Trophoblast cell (in vitro differentiated cells and primary cell): ENCODE data around the gene UGCG.
"Not testable (repeated sequence)": the region's sequence is repeated elsewhere in the genome, so short reads cannot be mapped to it uniquely, and the experiment has no call there.

Experiments
- DNase-seq, 2 donors: peaks; one replicate each; pipeline ENCODE4 v3.0.0-alpha.2; 2016
- H2AFZ ChIP-seq: 2 replicates; pipeline ENCODE4 v1.6.1; 2013; ENCODE audit warnings: low read length, moderate library complexity, mild to moderate bottlenecking; ENCODE audit not compliant: insufficient read depth, poor library complexity
- H2AK5ac ChIP-seq: 2 replicates; pipeline ENCODE4 v1.6.1; 2013; ENCODE audit warnings: mild to moderate bottlenecking, low read length
- H2BK120ac ChIP-seq: 2 replicates; pipeline ENCODE4 v1.6.1; 2013; ENCODE audit warnings: low read length, mild to moderate bottlenecking, moderate library complexity; ENCODE audit not compliant: insufficient read depth, poor library complexity
- H2BK12ac ChIP-seq: 2 replicates; pipeline ENCODE4 v1.6.1; 2013; ENCODE audit warnings: mild to moderate bottlenecking, low read length, moderate library complexity
- H2BK5ac ChIP-seq: 2 replicates; pipeline ENCODE4 v1.6.1; 2013; ENCODE audit warnings: low read length, low read depth, moderate library complexity, mild to moderate bottlenecking; ENCODE audit not compliant: poor library complexity
- H3K14ac ChIP-seq: 2 replicates; pipeline ENCODE4 v1.6.1; 2013; ENCODE audit warnings: mild to moderate bottlenecking, low read length
- H3K18ac ChIP-seq: 2 replicates; pipeline ENCODE4 v1.6.1; 2013; ENCODE audit warnings: mild to moderate bottlenecking, low read length
- H3K23ac ChIP-seq: 2 replicates; pipeline ENCODE4 v1.6.1; 2013; ENCODE audit warnings: low read length
- H3K27ac ChIP-seq: 2 replicates; pipeline ENCODE4 v1.5.1; 2013; ENCODE audit warnings: low read depth, mild to moderate bottlenecking, inconsistent platforms, low read length, moderate library complexity
- H3K27me3 ChIP-seq: 2 replicates; pipeline ENCODE4 v1.6.1; 2013; ENCODE audit warnings: inconsistent platforms, mild to moderate bottlenecking, low read length, moderate library complexity; ENCODE audit not compliant: insufficient read depth
- H3K36me3 ChIP-seq, 2 experiments: 1 replicate in 1 of 2; 2 replicates in 1 of 2; pipeline ENCODE4 v1.6.1; 2013; ENCODE audit warnings: low read length in 2 of 2, mild to moderate bottlenecking in 2 of 2, moderate library complexity in 1 of 2; ENCODE audit not compliant: insufficient read depth in 2 of 2, control insufficient read depth in 1 of 2
- H3K4ac ChIP-seq: 2 replicates; pipeline ENCODE4 v1.6.1; 2013; ENCODE audit warnings: low read depth, mild to moderate bottlenecking, low read length, moderate library complexity
- H3K4me1 ChIP-seq, 2 experiments: 1 replicate in 1 of 2; 2 replicates in 1 of 2; pipeline ENCODE4 v1.6.1; 2013; ENCODE audit warnings: low read length in 2 of 2, mild to moderate bottlenecking in 2 of 2, moderate library complexity in 1 of 2; ENCODE audit not compliant: insufficient read depth in 2 of 2, control insufficient read depth in 1 of 2
- H3K4me2 ChIP-seq: 2 replicates; pipeline ENCODE4 v1.6.1; 2013; ENCODE audit warnings: inconsistent platforms, mild to moderate bottlenecking, low read length, moderate library complexity
- H3K4me3 ChIP-seq: 2 replicates; pipeline ENCODE4 v1.5.1; 2013; ENCODE audit warnings: mild to moderate bottlenecking, low read depth, low read length, inconsistent platforms
- H3K79me1 ChIP-seq: one replicate; pipeline ENCODE4 v1.6.1; 2013; ENCODE audit warnings: low read length
- H3K79me2 ChIP-seq: 2 replicates; pipeline ENCODE4 v1.6.1; 2013; ENCODE audit warnings: low read length, mild to moderate bottlenecking; ENCODE audit not compliant: control insufficient read depth, insufficient read depth, poor library complexity
- H3K9ac ChIP-seq: 2 replicates; pipeline ENCODE4 v1.6.1; 2013; ENCODE audit warnings: mild to moderate bottlenecking, low read length
- H3K9me3 ChIP-seq: 2 replicates; pipeline ENCODE4 v1.6.1; 2013; ENCODE audit warnings: low read depth, mild to moderate bottlenecking, control low read depth, inconsistent platforms, low read length; ENCODE audit not compliant: insufficient read depth
- H4K12ac ChIP-seq: 2 replicates; pipeline ENCODE4 v1.6.1; 2013; ENCODE audit warnings: low read depth, mild to moderate bottlenecking, low read length, moderate library complexity
- H4K8ac ChIP-seq: 2 replicates; pipeline ENCODE4 v1.6.1; 2013; ENCODE audit warnings: low read depth, mild to moderate bottlenecking, low read length, moderate library complexity
- H4K91ac ChIP-seq: one replicate; pipeline ENCODE4 v1.6.1; 2013; ENCODE audit warnings: low read depth, mild to moderate bottlenecking, low read length, moderate library complexity
- WGBS: extraction: QIAGEN DNeasy Blood & Tissue Kit; methylation state at CpG from one replicate; pipeline ENCODE4 v1.1.7; 2013; ENCODE audit warnings: missing lambda C conversion rate; ENCODE audit not compliant: insufficient read length, insufficient coverage; ENCODE audit errors: extremely low coverage; 5-methylcytosine and 5-hydroxymethylcytosine counted together

Gene UGCG

GRCh38 chr9:111959468-111960359, 63.1 kb downstream of the UGCG start:
- no peaks in the 10 kb centered on the region for H3K36me3 ChIP-seq
- H3K9ac ChIP-seq: no peak overlapping the region
- H3K23ac ChIP-seq: no peak overlapping the region
- H3K9me3 ChIP-seq: no peaks in the 10 kb centered on the region
- no peak overlapping the region for H2AFZ ChIP-seq
- H3K4me2 ChIP-seq: no peak overlapping the region
- no peaks in the 10 kb centered on the region for H3K79me1 ChIP-seq
- peak; percentile 97 to 98 for DNase-seq
- no peak overlapping the region for H4K8ac ChIP-seq
- WGBS: no CpG with 5 or more reads among the region's 7 CpGs
- no peak overlapping the region for H4K91ac ChIP-seq
- H3K79me2 ChIP-seq: no peaks in the 10 kb centered on the region
- H3K4ac ChIP-seq: no peak overlapping the region
- H3K27me3 ChIP-seq: no peaks in the 10 kb centered on the region
- no peak overlapping the region for H2AK5ac ChIP-seq
- no peak overlapping the region for H4K12ac ChIP-seq
- H2BK12ac ChIP-seq: no peak overlapping the region
- no peak overlapping the region for H3K27ac ChIP-seq
- H3K18ac ChIP-seq: no peak overlapping the region
- H3K14ac ChIP-seq: no peak overlapping the region
- peaks cover 0 to 7% of the 10 kb centered on the region in 2 experiments for H3K4me1 ChIP-seq
- no peak overlapping the region for H2BK120ac ChIP-seq
- H2BK5ac ChIP-seq: no peak overlapping the region
- no peak overlapping the region for H3K4me3 ChIP-seq

- H3K9ac ChIP-seq, H3K79me2 ChIP-seq, H2AK5ac ChIP-seq: not testable (repeated sequence)
These were observed 63.9 kb downstream of the UGCG start for GRCh38 chr9:111960485-111960884.

GRCh38 chr9:111961009-111961408, 64.4 kb downstream of the UGCG start:
- H3K4ac ChIP-seq: no peak overlapping the region
- no peaks in the 10 kb centered on the region for H3K79me1 ChIP-seq
- WGBS: no CpG with 5 or more reads among the region's 2 CpGs
- H3K27me3 ChIP-seq: no peaks in the 10 kb centered on the region
- H3K23ac ChIP-seq: no peak overlapping the region
- H2BK12ac ChIP-seq: no peak overlapping the region
- H3K36me3 ChIP-seq: no peaks in the 10 kb centered on the region
- no peak overlapping the region for H3K18ac ChIP-seq
- H3K79me2 ChIP-seq: no peaks in the 10 kb centered on the region
- peaks cover 0 to 7% of the 10 kb centered on the region in 2 experiments for H3K4me1 ChIP-seq
- H4K12ac ChIP-seq: no peak overlapping the region
- no peak overlapping the region for H3K4me3 ChIP-seq
- H3K4me2 ChIP-seq: no peak overlapping the region
- H3K9ac ChIP-seq: no peak overlapping the region
- H3K27ac ChIP-seq: no peak overlapping the region
- H4K8ac ChIP-seq: no peak overlapping the region
- H3K9me3 ChIP-seq: no peaks in the 10 kb centered on the region
- DNase-seq: no peak
- H3K14ac ChIP-seq: no peak overlapping the region
- H4K91ac ChIP-seq: no peak overlapping the region
- H2BK5ac ChIP-seq: no peak overlapping the region
- H2AK5ac ChIP-seq: no peak overlapping the region
- H2BK120ac ChIP-seq: no peak overlapping the region
- no peak overlapping the region for H2AFZ ChIP-seq

More at GRCh38 chr9:111960485-111960884, 63.9 kb downstream of the UGCG start:
- H2BK12ac ChIP-seq, H3K4me1 ChIP-seq, H2BK120ac ChIP-seq, H4K91ac ChIP-seq, H3K23ac ChIP-seq, H3K79me1 ChIP-seq, H3K18ac ChIP-seq, H4K12ac ChIP-seq, H3K27me3 ChIP-seq, H3K27ac ChIP-seq, H3K9me3 ChIP-seq, H3K4me3 ChIP-seq, H2AFZ ChIP-seq, H3K4me2 ChIP-seq, H3K36me3 ChIP-seq, H3K14ac ChIP-seq, H4K8ac ChIP-seq, H2BK5ac ChIP-seq, H3K4ac ChIP-seq: not testable (repeated sequence)
- peak in 1 of 2 donors; percentile 44 for DNase-seq
- WGBS: no CpG with 5 or more reads among the region's 4 CpGs

- Histone ChIP-seq H3K79me1 (no peaks in the 10 kb centered on the region), H3K14ac (no peak overlapping the region), H4K12ac (no peak overlapping the region), H3K4me1 (peaks cover 0 to 7% of the 10 kb centered on the region in 2 experiments), H3K4ac (no peak overlapping the region), H2BK120ac (no peak overlapping the region), H3K4me2 (no peak overlapping the region), H3K27me3 (no peaks in the 10 kb centered on the region), H4K91ac (no peak overlapping the region), H3K9me3 (no peaks in the 10 kb centered on the region), H2BK12ac (no peak overlapping the region), H3K79me2 (no peaks in the 10 kb centered on the region), H3K23ac (no peak overlapping the region), H4K8ac (no peak overlapping the region), H3K4me3 (no peak overlapping the region), H3K9ac (no peak overlapping the region), H3K36me3 (no peaks in the 10 kb centered on the region), H3K18ac (no peak overlapping the region), H2BK5ac (no peak overlapping the region), H3K27ac (no peak overlapping the region), H2AFZ (no peak overlapping the region), H2AK5ac (no peak overlapping the region)
- DNase-seq: no peak
- WGBS: no CpG with 5 or more reads among the region's 5 CpGs
These were observed 65.0 kb downstream of the UGCG start for GRCh38 chr9:111961575-111961974.
